Spleen (tissue), 11 donors: Measurements from ENCODE around the gene CSF3R. TPM values are rescaled to one million over a fixed set of nuclear protein-coding genes. Genes with fewer than 3 reads are reported as not detected.

ENCODE experiments used
- DNase-seq: peaks from one replicate; pipeline ENCODE4 v3.0.0-alpha.2; 2020
- H3K27ac ChIP-seq, 8 donors: fragments of 200-600 bp; sonication (generic) in 7 of 8; 1 replicate in 4 of 8; 2 replicates in 4 of 8; pipeline versions ENCODE4 v1.5.0 to v1.8.0; 2016 to 2021; ENCODE audit warnings: inconsistent platforms in 4 of 8, mild to moderate bottlenecking in 4 of 8, moderate library complexity in 1 of 8
- H3K27me3 ChIP-seq, 7 donors: fragments of 200-600 bp; sonication (generic) in 6 of 7; replicated peaks in 1 of 7; 1 replicate in 4 of 7; 2 replicates in 3 of 7; pipeline versions ENCODE4 v1.5.0 to v1.8.0; 2016 to 2021; ENCODE audit warnings: inconsistent platforms in 3 of 7, mild to moderate bottlenecking in 1 of 7
- H3K36me3 ChIP-seq, 6 donors: fragments of 200-600 bp; sonication (generic) in 5 of 6; 1 replicate in 4 of 6; 2 replicates in 2 of 6; pipeline versions ENCODE4 v1.5.0 to v1.8.0; 2016 to 2021; ENCODE audit warnings: inconsistent platforms in 2 of 6
- H3K4me1 ChIP-seq, 6 donors: fragments of 200-600 bp; sonication (generic) in 5 of 6; 1 replicate in 3 of 6; 2 replicates in 3 of 6; pipeline versions ENCODE4 v1.5.0 to v1.8.0; 2016 to 2021; ENCODE audit warnings: inconsistent platforms in 3 of 6
- H3K4me3 ChIP-seq, 8 donors: fragments of 200-600 bp; sonication (generic) in 7 of 8; 1 replicate in 4 of 8; 2 replicates in 4 of 8; pipeline versions ENCODE4 v1.5.0 to v1.8.0; 2016 to 2021; ENCODE audit warnings: inconsistent platforms in 4 of 8, mild to moderate bottlenecking in 4 of 8, moderate library complexity in 2 of 8
- H3K9me3 ChIP-seq, 8 donors: fragments of 200-600 bp; sonication (generic) in 7 of 8; 1 replicate in 4 of 8; 2 replicates in 4 of 8; pipeline versions ENCODE4 v1.5.0 to v1.8.0; 2016 to 2021; ENCODE audit warnings: inconsistent platforms in 4 of 8
- CTCF ChIP-seq, 11 experiments: fragments of 200-600 bp in 7 of 11; fragments of 450-650 bp in 4 of 11; sonication (generic) in 4 of 11; IDR thresholded peaks in 8 of 11; conservative IDR thresholded peaks in 3 of 11; 1 replicate in 7 of 11; 2 replicates in 4 of 11; pipeline versions ENCODE4 v1.4.0 to v1.8.0; 2016 to 2021; ENCODE audit warnings: antibody characterized with exemption in 11 of 11, inconsistent platforms in 4 of 11, mild to moderate bottlenecking in 1 of 11
- POLR2A ChIP-seq, 3 donors: fragments of 450-650 bp; IDR thresholded peaks; one replicate each; pipeline ENCODE4 v1.5.1; 2017; ENCODE audit warnings: antibody characterized with exemption in 3 of 3, mild to moderate bottlenecking in 1 of 3
- POLR2AphosphoS5 ChIP-seq, 3 donors: sonication (generic); formaldehyde crosslinking; IDR thresholded peaks; one replicate each; pipeline ENCODE4 v1.5.1; 2017; ENCODE audit warnings: antibody characterized with exemption in 3 of 3
- WGBS, 5 donors: extraction: QIAGEN DNeasy Blood & Tissue Kit in 3 of 5; methylation state at CpG; one replicate each; pipeline versions ENCODE4 v1.1.5 to v1.1.7; 2013 to 2018; 5-methylcytosine and 5-hydroxymethylcytosine counted together
- intact Hi-C: fragments of 100-400 bp; cut with DNase I; formaldehyde crosslinking; loops from one replicate; pipeline ENCODE4 v1.15.0; 2023; ENCODE audit warnings: low total_unique reads
- polyA plus RNA-seq, 3 donors: library from polyadenylated mRNA; stranded (reverse); fragments of 200-250 nt; gene quantifications; one replicate each; pipeline ENCODE4 v1.2.1, GENCODE V29; 2013
- total RNA-seq, 7 donors: library from RNA; depleted of rRNA in 3 of 7; stranded (reverse); fragments of >200 nt in 3 of 7; fragmentation: NEBNext Ultra II Directional in 4 of 7; extraction: Animal tissue kit (Norgen Biotek cat#: 25700) in 4 of 7; gene quantifications; one replicate each; pipeline versions ENCODE4 v1.1.0 to v1.2.1, GENCODE V29; 2016 to 2021
- donor health status: healthy with polysubstance abuse.
- donor health status: DM: no; HTN: no; CAD: no; lungs with moderate emphysema.
- donor health status: DM: no; HTN: no; CAD: no.
- donor health status: Bipolar disorder and iron deficiency.
- donor health status: healthy.
- donor health status: DM: no; HTN: no; CAD: no.
- donor health status: DM: yes; HTN: yes; CAD: no.

CSF3R gene
- total and polyA plus RNA-seq, 10 donors = 8.9 to 795 (median 220) TPM

- DNase-seq = peak; percentile 90
- intact Hi-C loops = no loop called here
- H3K4me1 ChIP-seq = peaks cover 0 to 15% (median 5%) of the 10 kb centered on the region in 6 donors
Observed at GRCh38 chr1:36516372-36517010, 33.8 kb upstream of the CSF3R start.

GRCh38 chr1:36515315-36516138, 32.8 kb upstream of the CSF3R start:
- 74 to 90% (median 76%) methylated on average over 7 to 10 of the region's 10 CpGs for WGBS, 5 donors
- no peak for TF ChIP-seq CTCF (IDR thresholded peaks at IDR 0.05 in 8 of 11, conservative IDR thresholded peaks at IDR 0.05 in 3 of 11)
- TF ChIP-seq POLR2A (IDR thresholded peaks at IDR 0.05) = no peak
- TF ChIP-seq POLR2AphosphoS5 (IDR thresholded peaks at IDR 0.05) = no peak
- Histone ChIP-seq H3K27ac (peak overlapping the region in 2 of 8 donors; percentile 51 to 71), H3K36me3 (no peaks in the 10 kb centered on the region), H3K27me3 (peaks cover 0 to 9% (median 0%) of the 10 kb centered on the region in 7 donors), H3K9me3 (no peaks in the 10 kb centered on the region), H3K4me1 (peaks cover 0 to 19% (median 5%) of the 10 kb centered on the region in 6 donors), H3K4me3 (no peak overlapping the region)
- intact Hi-C loops = no loop called here
- no peak for DNase-seq

More at GRCh38 chr1:36516372-36517010, 33.8 kb upstream of the CSF3R start:
- Histone ChIP-seq H3K9me3 (no peaks in the 10 kb centered on the region), H3K27me3 (peaks cover 0 to 2% (median 0%) of the 10 kb centered on the region in 7 donors), H3K4me3 (no peak overlapping the region), H3K27ac (peak overlapping the region in 2 of 8 donors; percentile 51 to 71), H3K36me3 (no peaks in the 10 kb centered on the region)
- TF ChIP-seq POLR2A (IDR thresholded peaks at IDR 0.05) (no peak), CTCF (IDR thresholded peaks at IDR 0.05 in 8 of 11, conservative IDR thresholded peaks at IDR 0.05 in 3 of 11) (peak; percentile 22 to 90 (median 66))
- 53 to 80% (median 59%) methylated on average over 6 to 10 of the region's 10 CpGs for WGBS, 5 donors

- Histone ChIP-seq H3K9me3 (no peaks in the 10 kb centered on the region), H3K4me3 (no peak overlapping the region), H3K27me3 (peaks cover 0 to 18% (median 0%) of the 10 kb centered on the region in 7 donors), H3K27ac (no peak overlapping the region), H3K36me3 (no peaks in the 10 kb centered on the region), H3K4me1 (peaks cover 0 to 19% (median 5%) of the 10 kb centered on the region in 6 donors)
- WGBS, 5 donors = 80 to 90% (median 87%) methylated on average over 13 to 18 of the region's 18 CpGs
- DNase-seq = no peak
- TF ChIP-seq POLR2AphosphoS5 (IDR thresholded peaks at IDR 0.05) = no peak
- TF ChIP-seq POLR2A (IDR thresholded peaks at IDR 0.05) = no peak
- TF ChIP-seq CTCF (IDR thresholded peaks at IDR 0.05 in 8 of 11, conservative IDR thresholded peaks at IDR 0.05 in 3 of 11) = no peak
- intact Hi-C loops = no loop called here
Observed at GRCh38 chr1:36514501-36514900, 31.8 kb upstream of the CSF3R start.
